GM19395 (cell line): ENCODE data around the gene LRP1.

Source experiments
- ATAC-seq: cut with Tn5 transposase; IDR thresholded peaks from one replicate; pipeline ENCODE4 v1.9.1; 2021; ENCODE audit warnings: mild to moderate bottlenecking, moderate library complexity; ENCODE audit not compliant: unreplicated experiment

LRP1 gene

DNA sequence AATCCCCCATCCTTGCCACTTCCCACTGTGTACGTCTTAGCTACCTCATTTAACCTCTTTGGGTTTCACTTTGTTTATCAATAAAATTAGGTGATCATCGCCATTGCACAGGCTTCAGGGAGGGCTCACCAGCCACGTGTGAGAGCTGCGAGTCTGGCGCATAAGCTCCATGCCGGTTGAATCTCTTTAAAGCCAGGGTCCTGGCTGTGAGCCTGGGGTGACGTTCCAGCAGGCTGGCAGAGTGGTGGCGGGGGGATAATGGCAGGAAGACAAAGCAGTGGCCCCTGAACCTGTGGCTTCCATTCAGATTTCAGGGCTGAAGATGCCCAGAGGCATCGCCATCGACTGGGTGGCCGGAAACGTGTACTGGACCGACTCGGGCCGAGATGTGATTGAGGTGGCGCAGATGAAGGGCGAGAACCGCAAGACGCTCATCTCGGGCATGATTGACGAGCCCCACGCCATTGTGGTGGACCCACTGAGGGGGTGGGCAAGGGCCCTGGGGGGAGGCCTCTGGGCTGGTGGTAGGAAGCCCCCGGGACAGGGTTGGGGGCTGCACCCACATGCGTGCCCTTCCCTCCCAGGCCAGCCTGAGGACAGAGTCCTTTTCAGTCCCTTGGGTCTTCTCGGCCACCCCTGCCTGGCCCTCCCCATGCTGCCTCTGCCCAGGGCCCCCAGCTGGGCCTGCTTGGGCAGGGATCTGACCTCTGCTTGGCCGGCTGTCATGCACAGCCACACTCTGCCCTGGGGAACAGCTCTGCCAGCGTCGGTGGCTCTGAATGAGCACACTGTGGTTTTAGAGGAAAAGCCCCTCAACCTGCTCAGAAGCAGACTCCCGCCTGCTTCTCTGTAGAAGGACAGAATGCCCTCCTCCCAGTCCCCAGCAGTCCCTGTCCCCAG lies 79.7 kb downstream of the LRP1 start:
- ATAC-seq = no peak

DNA sequence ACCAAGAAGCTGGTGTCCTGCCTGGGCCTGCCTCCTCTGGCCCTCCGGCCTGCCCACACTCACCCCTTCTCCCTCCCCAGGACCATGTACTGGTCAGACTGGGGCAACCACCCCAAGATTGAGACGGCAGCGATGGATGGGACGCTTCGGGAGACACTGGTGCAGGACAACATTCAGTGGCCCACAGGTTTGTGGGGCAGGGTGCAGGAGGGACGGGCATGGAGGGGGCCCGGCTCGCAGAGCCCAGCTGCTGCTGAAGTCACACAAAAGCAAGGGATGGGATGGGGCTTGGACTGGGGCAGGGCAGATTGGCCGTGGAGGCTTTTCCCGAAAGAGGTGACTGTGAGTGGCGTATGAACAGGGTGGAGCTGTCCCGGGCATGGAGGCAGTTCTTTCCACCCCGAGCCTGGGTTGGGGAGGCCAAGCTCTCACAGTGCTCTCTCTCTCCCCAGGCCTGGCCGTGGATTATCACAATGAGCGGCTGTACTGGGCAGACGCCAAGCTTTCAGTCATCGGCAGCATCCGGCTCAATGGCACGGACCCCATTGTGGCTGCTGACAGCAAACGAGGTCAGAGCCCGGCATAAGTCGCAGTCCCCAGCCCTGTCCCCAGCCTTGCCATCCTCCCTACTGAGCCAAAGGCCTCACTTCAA lies 80.5 kb downstream of the LRP1 start:
- ATAC-seq = no peak

DNA sequence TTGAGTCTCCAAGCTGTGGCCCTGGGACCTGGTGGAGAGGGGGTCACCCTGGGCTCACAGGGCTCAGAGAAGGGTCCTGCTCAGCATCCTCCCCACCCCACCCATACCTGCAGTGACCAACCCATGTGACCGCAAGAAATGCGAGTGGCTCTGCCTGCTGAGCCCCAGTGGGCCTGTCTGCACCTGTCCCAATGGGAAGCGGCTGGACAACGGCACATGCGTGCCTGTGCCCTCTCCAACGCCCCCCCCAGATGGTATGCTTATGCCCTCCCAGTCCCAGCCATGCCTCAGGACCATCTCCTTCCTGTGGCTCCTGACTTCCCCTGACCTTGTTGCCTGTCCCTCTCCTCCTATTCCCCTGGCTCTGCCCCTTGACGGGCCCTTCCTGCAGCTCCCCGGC lies 81.6 kb downstream of the LRP1 start:
- ATAC-seq = no peak

DNA sequence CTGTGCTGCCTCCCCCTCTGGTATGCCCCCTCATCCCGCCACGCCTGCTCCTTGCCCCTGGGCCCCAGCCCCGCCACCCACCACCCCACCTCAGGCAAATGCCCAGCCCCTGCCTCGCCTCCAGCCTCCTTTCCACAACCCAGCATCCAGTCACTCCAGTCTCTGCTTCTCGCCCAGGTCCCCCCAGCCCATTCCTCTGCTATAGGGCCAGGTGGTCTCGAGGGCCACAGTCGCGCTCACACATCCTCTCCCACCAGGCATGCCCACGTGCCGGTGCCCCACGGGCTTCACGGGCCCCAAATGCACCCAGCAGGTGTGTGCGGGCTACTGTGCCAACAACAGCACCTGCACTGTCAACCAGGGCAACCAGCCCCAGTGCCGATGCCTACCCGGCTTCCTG lies 82.2 kb downstream of the LRP1 start:
- ATAC-seq = no peak

DNA sequence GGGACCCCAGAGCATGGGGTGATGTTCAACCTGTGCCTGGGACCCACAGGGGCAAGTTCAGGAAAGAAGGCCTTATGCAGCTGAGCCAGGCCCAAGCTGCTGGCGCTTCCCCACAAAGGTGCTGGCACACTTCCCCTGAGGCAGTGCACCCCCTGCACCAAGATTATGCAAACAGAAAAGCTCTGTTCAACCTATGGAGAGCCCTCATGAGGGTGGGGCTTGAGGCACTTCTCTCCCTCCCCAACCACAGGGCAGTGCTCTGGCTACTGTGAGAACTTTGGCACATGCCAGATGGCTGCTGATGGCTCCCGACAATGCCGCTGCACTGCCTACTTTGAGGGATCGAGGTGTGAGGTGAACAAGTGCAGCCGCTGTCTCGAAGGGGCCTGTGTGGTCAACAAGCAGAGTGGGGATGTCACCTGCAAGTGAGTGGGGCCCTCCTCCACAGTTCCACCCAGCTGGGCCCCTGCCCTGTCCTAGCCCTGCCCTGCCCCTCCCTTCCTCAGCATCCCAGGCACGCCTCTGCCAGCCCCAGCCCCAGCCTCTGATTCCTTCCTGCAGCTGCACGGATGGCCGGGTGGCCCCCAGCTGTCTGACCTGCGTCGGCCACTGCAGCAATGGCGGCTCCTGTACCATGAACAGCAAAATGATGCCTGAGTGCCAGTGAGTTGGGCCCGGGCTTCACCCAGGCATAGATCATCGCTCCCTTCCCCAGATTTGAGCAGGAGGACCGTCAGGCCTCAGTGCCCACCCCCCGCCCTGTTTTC lies 82.8 kb downstream of the LRP1 start:
- ATAC-seq = no peak

DNA sequence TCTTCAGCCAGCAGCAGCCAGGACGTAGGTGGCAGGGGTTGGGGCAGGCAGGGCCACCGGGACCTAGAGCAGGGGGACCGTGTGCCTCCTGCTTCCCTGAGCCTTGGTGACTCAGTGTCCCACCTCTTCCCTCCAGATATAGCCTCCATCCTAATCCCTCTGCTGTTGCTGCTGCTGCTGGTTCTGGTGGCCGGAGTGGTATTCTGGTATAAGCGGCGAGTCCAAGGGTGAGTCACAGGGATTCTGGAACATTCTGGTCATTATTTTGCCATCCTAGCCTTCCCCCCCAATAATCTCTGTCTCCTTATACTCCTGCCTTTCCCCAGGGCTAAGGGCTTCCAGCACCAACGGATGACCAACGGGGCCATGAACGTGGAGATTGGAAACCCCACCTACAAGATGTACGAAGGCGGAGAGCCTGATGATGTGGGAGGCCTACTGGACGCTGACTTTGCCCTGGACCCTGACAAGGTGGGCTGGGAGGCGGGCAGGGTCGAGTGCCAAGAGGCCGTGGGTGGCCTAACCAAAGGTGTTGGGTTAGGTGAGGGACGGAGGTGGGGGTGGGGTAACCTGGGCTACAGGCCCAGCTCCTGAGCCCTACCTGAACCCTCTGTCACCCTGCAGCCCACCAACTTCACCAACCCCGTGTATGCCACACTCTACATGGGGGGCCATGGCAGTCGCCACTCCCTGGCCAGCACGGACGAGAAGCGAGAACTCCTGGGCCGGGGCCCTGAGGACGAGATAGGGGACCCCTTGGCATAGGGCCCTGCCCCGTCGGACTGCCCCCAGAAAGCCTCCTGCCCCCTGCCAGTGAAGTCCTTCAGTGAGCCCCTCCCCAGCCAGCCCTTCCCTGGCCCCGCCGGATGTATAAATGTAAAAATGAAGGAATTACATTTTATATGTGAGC lies 83.8 kb downstream of the LRP1 start:
- no peak for ATAC-seq

DNA sequence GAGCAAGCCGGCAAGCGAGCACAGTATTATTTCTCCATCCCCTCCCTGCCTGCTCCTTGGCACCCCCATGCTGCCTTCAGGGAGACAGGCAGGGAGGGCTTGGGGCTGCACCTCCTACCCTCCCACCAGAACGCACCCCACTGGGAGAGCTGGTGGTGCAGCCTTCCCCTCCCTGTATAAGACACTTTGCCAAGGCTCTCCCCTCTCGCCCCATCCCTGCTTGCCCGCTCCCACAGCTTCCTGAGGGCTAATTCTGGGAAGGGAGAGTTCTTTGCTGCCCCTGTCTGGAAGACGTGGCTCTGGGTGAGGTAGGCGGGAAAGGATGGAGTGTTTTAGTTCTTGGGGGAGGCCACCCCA lies 84.4 kb downstream of the LRP1 start:
- ATAC-seq = no peak

DNA sequence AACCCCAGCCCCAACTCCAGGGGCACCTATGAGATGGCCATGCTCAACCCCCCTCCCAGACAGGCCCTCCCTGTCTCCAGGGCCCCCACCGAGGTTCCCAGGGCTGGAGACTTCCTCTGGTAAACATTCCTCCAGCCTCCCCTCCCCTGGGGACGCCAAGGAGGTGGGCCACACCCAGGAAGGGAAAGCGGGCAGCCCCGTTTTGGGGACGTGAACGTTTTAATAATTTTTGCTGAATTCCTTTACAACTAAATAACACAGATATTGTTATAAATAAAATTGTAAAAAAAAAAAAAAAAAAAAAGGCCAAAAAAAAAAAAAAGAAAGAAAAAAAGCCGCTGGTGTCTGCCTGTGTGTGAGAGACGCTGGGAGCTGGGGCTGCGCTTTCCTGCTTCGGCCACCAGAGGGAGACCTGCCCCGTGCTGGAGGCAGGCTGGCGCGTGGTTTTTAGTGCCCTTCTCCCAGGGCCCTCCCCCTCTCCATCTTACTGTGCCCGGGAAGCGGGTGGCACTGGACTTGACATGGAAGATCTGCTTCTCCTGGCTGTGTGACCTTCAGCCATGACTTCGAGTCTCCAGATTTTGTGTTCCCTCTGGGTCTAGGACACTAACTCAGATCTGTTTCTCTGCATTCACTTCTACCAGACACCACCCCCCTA lies 84.9 kb downstream of the LRP1 start:
- no peak for ATAC-seq

DNA sequence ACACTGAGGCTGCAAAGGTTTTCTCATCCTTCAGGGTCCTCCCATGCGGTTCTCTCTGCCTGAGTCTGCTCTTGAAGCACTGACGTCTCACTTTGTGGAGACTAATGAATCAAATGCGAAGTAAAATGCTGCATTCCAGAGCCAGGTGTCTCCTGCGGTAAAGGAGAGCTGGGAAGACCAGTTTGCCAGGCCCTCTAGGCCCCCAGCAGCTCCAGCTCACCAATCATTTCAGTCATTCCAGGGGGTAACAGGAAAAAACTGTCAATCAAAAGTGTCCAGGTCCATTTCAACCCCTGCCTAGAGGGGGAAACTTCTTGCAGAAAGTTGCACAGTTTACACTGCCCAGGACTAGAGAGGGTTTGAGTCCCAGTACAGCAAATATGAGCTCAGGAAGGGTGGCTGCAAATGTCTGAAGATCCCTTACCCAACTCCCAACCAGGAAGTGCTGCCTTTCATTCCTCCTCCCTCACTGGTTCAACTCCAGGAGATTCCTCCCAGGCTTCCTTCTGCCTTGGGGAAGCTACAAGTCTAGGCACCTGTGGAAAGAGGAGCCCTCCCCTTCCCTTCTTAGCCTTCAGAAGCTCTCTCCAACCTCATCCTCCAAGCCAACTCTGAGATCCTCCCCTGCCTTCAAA lies 85.6 kb downstream of the LRP1 start:
- ATAC-seq = no peak

DNA sequence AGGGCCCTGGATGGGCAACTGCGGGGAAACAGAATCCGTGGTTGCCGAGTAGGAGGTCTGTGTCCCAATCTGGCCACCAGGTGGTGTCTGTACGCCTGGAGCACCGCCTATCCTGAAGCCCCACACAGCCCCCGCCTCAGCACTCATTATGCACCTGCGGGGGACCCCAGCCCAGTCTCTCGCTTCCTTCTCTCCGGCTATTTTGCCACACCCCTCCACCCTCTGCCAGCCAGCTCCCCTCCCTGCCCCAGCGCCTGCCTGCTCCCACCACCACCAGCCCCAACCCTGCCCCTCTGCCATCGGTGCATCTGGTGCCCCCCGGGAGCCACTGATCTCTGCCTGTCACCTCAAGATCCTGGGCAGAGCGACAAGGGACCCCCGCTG lies 86.1 kb downstream of the LRP1 start:
- ATAC-seq = peak; percentile 38

DNA sequence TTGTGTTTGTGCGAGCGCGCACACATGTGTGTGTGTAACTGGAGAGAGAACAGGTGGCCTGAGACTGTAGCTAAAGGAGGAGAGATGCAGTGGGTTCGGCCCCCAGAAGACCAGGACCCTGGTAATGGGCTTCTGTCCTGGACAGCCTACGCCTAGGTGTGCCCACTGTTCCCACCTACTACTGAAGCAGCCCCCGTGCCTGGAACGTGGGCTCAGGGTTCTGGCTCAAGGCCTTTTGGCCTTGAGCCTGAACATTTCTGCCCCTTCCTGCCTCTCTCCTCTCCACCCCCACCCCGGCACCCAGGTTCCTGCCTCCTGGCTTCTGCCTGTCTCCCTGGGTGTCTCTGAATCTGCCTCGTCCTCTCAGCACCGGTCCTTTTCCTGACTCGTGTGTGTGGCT lies 86.8 kb downstream of the LRP1 start:
- ATAC-seq = no peak

DNA sequence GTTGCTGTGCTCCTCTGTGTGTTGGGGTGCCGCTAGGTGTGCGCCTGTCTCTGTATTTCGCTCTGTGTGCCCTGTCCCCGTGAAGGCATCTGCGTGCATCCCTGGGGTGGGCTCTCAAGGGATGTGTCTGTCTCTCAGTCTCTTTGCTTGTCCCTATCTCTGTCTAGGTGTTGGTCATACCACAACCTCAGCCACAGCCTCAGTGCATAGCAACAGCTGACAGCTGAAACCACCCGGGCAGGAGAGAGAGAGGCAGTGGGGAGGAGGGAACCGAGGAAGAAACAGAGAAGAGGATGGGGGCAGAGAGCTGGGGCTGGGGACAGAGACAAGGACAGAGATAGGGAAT lies 87.4 kb downstream of the LRP1 start:
- peak; percentile 63 for ATAC-seq

DNA sequence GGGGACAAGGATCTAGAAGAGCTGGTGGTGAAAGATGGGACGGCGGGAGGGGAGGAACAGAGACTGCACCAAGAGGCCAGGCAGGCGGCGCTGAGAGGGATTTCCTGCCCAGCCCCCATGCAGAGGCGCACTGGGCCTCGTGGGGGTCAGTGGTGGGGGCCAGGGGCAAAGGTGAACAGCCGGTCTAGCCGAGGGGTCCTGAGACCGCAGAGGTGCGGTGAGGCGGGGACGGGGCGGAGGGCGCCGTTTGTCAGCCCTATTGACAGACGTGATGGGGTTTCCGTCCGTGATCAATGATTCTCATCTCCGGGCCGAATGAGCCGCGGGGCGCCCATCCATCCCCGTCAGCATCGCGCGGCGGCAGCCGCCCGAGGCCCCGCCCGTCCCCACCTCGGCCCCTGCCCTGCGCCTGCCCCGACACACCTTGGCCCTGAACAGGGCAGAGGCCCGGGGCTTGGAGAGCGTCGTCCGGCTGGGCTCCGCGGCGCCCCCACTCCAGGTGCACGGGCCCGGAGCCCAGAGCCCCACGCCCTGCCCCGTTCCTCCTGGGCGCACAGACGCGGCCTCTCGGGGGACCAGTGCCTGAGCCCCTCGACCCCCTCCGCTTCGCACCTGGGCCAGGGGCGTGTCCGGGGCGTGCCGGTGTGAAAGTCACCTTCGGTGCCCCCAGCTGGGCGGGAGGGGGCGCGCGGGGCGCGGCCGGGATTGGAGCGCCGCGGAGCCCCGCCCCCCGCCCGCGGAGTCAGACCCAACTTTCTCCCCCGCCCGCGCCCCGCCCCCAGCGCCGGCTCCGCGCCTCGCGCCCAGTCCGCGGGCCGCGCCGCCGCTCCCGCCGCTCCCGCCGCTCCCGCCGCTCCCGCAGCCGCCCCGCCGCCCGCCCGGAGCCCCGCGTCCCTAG lies 88.0 kb downstream of the LRP1 start, which contains the start of gene NXPH4:
NXPH4 (plus strand) TSS at position 781 of the 898 bp plus-strand sequence. CDS start 176 bp downstream, outside the sequence.
- peak; percentile 34 for ATAC-seq

DNA sequence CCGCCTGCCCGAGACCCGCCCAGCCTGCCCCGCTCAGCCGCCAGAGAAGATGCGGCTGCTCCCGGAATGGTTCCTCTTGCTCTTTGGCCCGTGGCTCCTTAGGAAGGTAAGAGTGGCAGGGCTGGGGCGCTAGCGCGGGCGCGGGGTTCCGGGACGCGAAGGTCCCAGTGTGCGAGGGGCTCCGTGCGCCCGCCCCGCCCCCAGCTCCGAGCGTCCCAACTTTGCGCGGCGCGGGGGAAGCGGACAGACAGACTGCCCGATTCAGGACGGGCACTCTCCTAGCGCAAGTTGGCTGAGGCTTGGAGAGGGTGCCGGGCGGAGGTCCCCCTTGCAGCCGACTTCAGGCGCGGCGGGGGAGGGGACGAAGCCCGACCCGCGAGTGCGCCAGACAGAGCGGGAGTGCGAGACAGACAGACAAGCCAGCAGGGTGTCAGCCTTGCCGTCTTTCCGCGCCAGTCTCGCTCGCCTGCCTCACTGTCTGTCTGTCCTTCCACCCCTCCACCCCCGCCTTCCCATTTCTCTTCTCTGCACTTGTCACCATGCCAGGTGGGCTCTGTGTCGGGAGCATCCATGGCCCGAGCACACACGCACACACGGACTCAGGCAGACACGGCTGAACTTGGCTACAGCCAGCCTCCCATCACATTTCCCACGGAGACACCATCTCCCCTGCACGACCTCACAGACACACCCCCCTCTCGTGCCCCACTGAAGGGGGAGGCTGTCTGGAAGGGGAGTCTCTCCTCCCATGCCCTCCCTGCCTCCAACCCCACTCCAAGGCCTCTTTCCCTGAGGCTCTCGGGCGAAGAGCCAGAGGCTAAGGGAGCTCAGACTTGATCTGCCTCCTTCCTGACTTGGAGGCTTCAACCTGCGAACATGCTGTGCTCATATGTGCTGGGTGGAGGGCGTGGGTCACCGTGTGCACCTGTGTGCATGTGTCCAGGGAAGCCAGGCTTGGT lies 88.9 kb downstream of the LRP1 start:
- ATAC-seq = no peak

DNA sequence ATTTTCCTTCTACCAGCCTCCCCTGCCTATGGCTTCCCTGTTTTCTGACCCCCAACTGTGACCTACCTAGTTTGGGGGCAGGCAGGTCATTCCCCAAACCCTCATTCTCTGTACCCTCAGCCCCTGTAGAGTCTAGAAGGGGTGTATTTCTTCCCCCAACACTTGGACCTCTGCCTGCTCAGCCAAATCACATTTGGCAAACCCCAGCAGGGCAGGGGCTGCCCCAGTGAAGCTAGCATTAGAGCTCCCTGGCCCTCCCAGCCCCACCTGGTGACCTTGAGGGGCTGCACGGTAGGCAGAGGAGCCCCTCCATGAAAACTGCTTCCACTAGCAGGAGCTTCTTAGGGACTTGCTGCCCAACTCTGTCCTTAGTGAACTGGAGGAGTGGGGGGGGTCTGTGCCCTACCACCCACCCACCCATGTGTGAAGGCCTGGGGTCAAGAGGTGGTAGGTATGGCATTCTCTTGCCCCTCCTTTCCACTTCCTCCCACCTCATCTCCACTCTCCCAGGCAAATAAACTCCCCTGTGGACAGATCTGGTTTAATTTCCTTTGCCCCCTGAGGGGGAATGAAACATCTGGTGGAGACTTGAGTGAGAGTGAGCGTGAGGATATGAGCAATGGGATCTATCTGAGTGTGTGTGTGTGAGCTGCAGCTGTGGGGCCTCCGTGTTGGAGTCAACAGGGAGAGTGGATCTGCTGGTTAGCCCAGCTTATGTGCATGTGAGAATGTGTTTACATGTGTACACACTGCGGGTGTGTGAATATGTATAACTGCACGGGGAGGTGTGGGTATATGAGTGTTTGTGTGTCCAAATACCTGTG lies 90.0 kb downstream of the LRP1 start:
- ATAC-seq = no peak

DNA sequence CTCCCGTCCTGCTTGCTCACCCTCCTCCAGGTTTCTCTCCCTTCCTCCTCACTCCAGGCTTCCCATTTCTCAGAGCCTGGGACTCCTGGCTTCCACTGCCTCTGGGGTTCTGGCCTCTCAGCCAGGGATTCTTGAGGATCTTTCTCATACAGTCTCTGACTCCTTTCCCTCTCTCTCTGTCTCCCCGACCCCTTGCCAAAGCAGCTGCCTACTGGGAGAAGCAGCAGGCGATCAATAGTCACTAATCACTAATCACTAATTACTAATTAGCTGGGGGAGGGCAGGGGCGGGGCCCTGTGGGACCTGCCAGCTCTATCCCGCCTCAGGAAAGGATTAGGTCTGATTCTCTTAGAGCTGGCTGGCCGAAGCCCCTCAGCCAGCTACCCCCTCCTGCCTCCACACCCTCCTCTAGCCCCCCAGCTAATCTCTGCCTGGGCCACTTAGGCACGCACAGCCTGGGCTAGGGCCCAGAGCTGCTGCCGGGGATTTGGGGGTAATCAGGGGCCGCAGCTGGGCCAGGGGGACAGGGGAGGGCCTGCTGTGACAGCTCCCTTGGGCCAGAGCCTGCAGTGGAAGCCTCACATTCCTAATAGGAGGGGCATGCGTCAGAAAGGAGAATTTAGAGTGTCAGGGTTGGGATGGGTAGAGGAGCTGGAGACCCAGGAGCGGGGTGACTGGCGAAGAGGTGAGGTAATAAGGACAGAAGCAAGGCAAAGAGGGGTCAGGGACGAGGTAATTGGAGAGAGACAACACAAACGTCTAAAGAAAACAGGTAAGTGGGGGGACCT lies 91.1 kb downstream of the LRP1 start:
- ATAC-seq = no peak
